WTC11 (cell line): ENCODE results near the gene TEX35. TPM values are rescaled to one million over a fixed set of nuclear protein-coding genes. Genes with fewer than 3 reads are reported as not detected.

ENCODE experiments used
- ATAC-seq: fragments of 200-7000 bp; cut with Tn5 transposase; 2 replicates; pipeline ENCODE4 v1.10.0; 2021; ENCODE audit warnings: mild to moderate bottlenecking, moderate library complexity
- CTCF ChIA-PET: fragments of 300-600 bp; sonication (Branson Sonifier 250); formaldehyde crosslinking; loops from one replicate; lab custom pipeline; 2021; ENCODE audit warnings: antibody characterized with exemption; lab: Charles Lee
- POLR2A ChIA-PET: fragments of 350-600 bp; sonication (Branson Sonifier 250); formaldehyde crosslinking; loops from one replicate; lab custom pipeline; 2021; ENCODE audit warnings: antibody characterized with exemption; lab: Charles Lee
- DNase-seq: peaks from one replicate; pipeline ENCODE4 v3.0.0; 2021; ENCODE audit warnings: low spot score
- H3K27ac Mint-ChIP-seq: 2 replicates; pipeline ENCODE4 v1.8.0; 2021; ENCODE audit warnings: mixed read lengths
- H3K27me3 Mint-ChIP-seq: 2 replicates; pipeline ENCODE4 v1.8.0; 2021; ENCODE audit warnings: low read depth, mild to moderate bottlenecking, moderate library complexity, mixed read lengths
- H3K36me3 Mint-ChIP-seq: 2 replicates; pipeline ENCODE4 v1.8.0; 2021; ENCODE audit warnings: mixed read lengths
- H3K4me1 Mint-ChIP-seq: 2 replicates; pipeline ENCODE4 v1.8.0; 2022; ENCODE audit warnings: mixed read lengths
- H3K4me3 Mint-ChIP-seq: 2 replicates; pipeline ENCODE4 v1.8.0; 2021; ENCODE audit warnings: mild to moderate bottlenecking, moderate library complexity, mixed read lengths
- H3K9me3 Mint-ChIP-seq: 2 replicates; pipeline ENCODE4 v1.8.0; 2021; ENCODE audit warnings: mixed read lengths
- ARID4B ChIP-seq: sonication (generic); formaldehyde crosslinking; IDR thresholded peaks from 2 replicates; pipeline ENCODE4 v1.8.0; 2023; ENCODE audit warnings: missing genetic modification reagents, mild to moderate bottlenecking, borderline replicate concordance
- ATF1 ChIP-seq: sonication (generic); formaldehyde crosslinking; IDR thresholded peaks from 2 replicates; pipeline ENCODE4 v1.8.1; 2023; ENCODE audit warnings: mild to moderate bottlenecking, moderate library complexity, missing genetic modification reagents
- ETV6 ChIP-seq: sonication (generic); formaldehyde crosslinking; IDR thresholded peaks from 2 replicates; pipeline ENCODE4 v1.8.1; 2022; ENCODE audit warnings: mild to moderate bottlenecking, missing genetic modification reagents
- KAT7 ChIP-seq: sonication (generic); formaldehyde crosslinking; IDR thresholded peaks from 2 replicates; pipeline ENCODE4 v1.8.1; 2023; ENCODE audit warnings: missing genetic modification reagents, mild to moderate bottlenecking, borderline replicate concordance
- MXD4 ChIP-seq: fragments of 250-450 bp; sonication (Bioruptor Pico); IDR thresholded peaks from 2 replicates; pipeline ENCODE4 v1.8.0; 2021; ENCODE audit warnings: mild to moderate bottlenecking, moderate library complexity, borderline replicate concordance
- NR3C1 ChIP-seq: sonication (generic); formaldehyde crosslinking; conservative IDR thresholded peaks from 2 replicates; pipeline ENCODE4 v1.8.1; 2023; ENCODE audit warnings: low read depth, mild to moderate bottlenecking, missing genetic modification reagents
- STAT6 ChIP-seq: sonication (generic); formaldehyde crosslinking; conservative IDR thresholded peaks from 2 replicates; pipeline ENCODE4 v1.8.1; 2023; ENCODE audit warnings: mild to moderate bottlenecking, low read depth, missing genetic modification reagents, moderate library complexity
- TP53 ChIP-seq: sonication (generic); formaldehyde crosslinking; IDR thresholded peaks from 2 replicates; pipeline ENCODE4 v1.8.1; 2023; ENCODE audit warnings: mild to moderate bottlenecking, missing genetic modification reagents
- ZMAT4 ChIP-seq: fragments of 250-450 bp; sonication (Bioruptor Pico); IDR thresholded peaks from 2 replicates; pipeline ENCODE4 v1.9.0; 2021; ENCODE audit warnings: mild to moderate bottlenecking
- ZNF532 ChIP-seq: fragments of 250-450 bp; sonication (Bioruptor Pico); IDR thresholded peaks from 2 replicates; pipeline ENCODE4 v1.9.0; 2021; ENCODE audit warnings: mild to moderate bottlenecking, borderline replicate concordance
- total RNA-seq: library from RNA; stranded (reverse); gene quantifications from 3 replicates; pipeline ENCODE4 v1.2.3, GENCODE V29; 2021

Gene TEX35
- total RNA-seq, 1 experiment from 2014 or later, result not detected

GRCh38 chr1:178540646-178541045 is 27.7 kb downstream of the TEX35 start:
- DNase-seq, result no peak
- POLR2A ChIA-PET, result interaction anchor here (1.2 kb wide), 1 partner anchor 8 kb away, joined by 3 read pairs; no protein-coding TSS in a partner anchor
- H3K36me3 Mint-ChIP-seq, result peaks cover 9% of the 10 kb centered on the region
- H3K9me3 Mint-ChIP-seq, result no peaks in the 10 kb centered on the region
- no peak overlapping the region for H3K4me3 Mint-ChIP-seq
- ATAC-seq, result no peak
- CTCF ChIA-PET, result interaction anchor here (1.3 to 8.8 kb wide), 5 partner anchors 8 to 462 kb away, joined by 3 to 86 read pairs (median 28); no protein-coding TSS in a partner anchor
- peaks cover 20% of the 10 kb centered on the region for H3K4me1 Mint-ChIP-seq
- no peak for TF ChIP-seq ZMAT4 (CRISPR knock-in tag)
- no peaks in the 10 kb centered on the region; the same call in 1 of the 2 replicates for H3K27me3 Mint-ChIP-seq
- H3K27ac Mint-ChIP-seq, result no peak overlapping the region

- CTCF ChIA-PET, result interaction anchor here (1.3 to 8.8 kb wide), 7 partner anchors 9 to 461 kb away, joined by 3 to 86 read pairs (median 28); partner anchors contain the start of gene RALGPS2
- no peak for TF ChIP-seq MXD4 (CRISPR knock-in tag)
- Mint-ChIP-seq H3K36me3 (peaks cover 14% of the 10 kb centered on the region), H3K4me3 (peak overlapping the region; percentile 87), H3K4me1 (peaks cover 23% of the 10 kb centered on the region), H3K27me3 (no peaks in the 10 kb centered on the region; the same call in 1 of the 2 replicates), H3K9me3 (no peaks in the 10 kb centered on the region), H3K27ac (no peak overlapping the region)
- no peak for DNase-seq
- POLR2A ChIA-PET, result interaction anchor here (0.7 to 1.2 kb wide), 2 partner anchors 9 to 461 kb away, joined by 3 read pairs; no protein-coding TSS in a partner anchor
- no peak for ATAC-seq
Measured at GRCh38 chr1:178541379-178541778, 28.5 kb downstream of the TEX35 start.

- DNase-seq (peak; percentile 45), ATAC-seq (peak; percentile 55)
- ChIA-PET POLR2A (interaction anchor here (0.6 to 1.8 kb wide), 4 partner anchors 185 to 461 kb away, joined by 3 to 10 read pairs (median 4); no protein-coding TSS in a partner anchor), CTCF (interaction anchor here (0.7 to 8.8 kb wide), 18 partner anchors 9 to 814 kb away, joined by 3 to 86 read pairs (median 6); partner anchors contain the start of gene RALGPS2)
- Mint-ChIP-seq H3K36me3 (peaks cover 15% of the 10 kb centered on the region), H3K4me3 (peak overlapping the region; percentile 87), H3K4me1 (peaks cover 23% of the 10 kb centered on the region), H3K27ac (peak overlapping the region; percentile 70; the same call in 1 of the 2 replicates), H3K9me3 (no peaks in the 10 kb centered on the region), H3K27me3 (no peaks in the 10 kb centered on the region; the same call in 1 of the 2 replicates)
- TF ChIP-seq STAT6 (CRISPR knock-in tag) (0 out of 2 replicates have a peak, but pooled peaks have one; percentile 43), ZNF532 (no peak), TP53 (CRISPR knock-in tag) (0 out of 2 replicates have a peak, but pooled peaks have one; percentile 21), ATF1 (CRISPR knock-in tag) (no peak), ETV6 (CRISPR knock-in tag) (0 out of 2 replicates have a peak, but pooled peaks have one; percentile 48), KAT7 (CRISPR knock-in tag) (0 out of 2 replicates have a peak, but pooled peaks have one; percentile 68), ARID4B (peak; percentile 8; the same call in 1 of the 2 replicates), NR3C1 (CRISPR knock-in tag) (0 out of 2 replicates have a peak, but pooled peaks have one; percentile 72)
Measured at GRCh38 chr1:178541829-178542553, 29.1 kb downstream of the TEX35 start.
